Measurements from ENCODE around the gene CTSC.

The CTSC gene

DNA sequence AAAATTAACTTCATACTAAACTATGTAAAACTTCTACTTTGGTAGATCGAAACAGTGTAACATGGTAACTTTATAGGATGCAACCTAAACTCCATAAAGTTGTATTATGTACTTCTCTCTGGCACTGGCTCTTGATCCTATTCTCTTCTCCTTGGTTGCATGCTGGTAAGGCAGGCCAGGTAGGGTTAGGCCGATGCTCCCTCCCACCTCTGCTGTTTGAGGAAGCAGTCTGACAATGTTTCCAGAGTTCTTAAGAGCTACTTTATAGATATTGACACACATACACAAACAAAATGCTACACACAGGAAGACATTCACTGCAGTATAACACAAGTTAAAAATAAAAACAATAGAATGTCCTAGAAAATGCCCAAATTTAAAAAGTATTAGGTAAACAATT lies 22.5 kb downstream of the CTSC start:
- DNase-seq = no peak

DNA sequence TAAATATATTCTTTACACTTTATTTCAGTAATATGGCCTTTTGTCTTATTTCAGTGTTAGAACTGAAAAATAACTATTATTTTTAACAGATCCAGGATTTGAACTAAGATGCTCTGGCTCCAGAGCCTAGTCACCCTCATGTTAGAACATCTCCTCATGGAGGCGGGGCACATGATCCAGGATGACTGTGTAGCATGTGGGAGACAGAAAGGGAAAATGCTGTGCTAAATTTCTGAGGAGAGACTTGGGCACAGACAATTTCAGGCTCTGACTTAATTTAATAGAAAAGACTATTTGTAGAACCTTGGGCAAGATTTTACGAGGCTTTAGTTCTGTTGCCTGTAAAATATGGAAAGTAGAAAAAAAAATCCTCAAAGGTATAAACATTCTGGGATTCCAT lies 24.1 kb downstream of the CTSC start:
- no peak for DNase-seq

- DNase-seq = no peak
These were observed 24.9 kb downstream of the CTSC start for GRCh38 chr11:88312628-88313027.

- no peak for DNase-seq
These were observed 27.3 kb downstream of the CTSC start for GRCh38 chr11:88310246-88310645.

DNA sequence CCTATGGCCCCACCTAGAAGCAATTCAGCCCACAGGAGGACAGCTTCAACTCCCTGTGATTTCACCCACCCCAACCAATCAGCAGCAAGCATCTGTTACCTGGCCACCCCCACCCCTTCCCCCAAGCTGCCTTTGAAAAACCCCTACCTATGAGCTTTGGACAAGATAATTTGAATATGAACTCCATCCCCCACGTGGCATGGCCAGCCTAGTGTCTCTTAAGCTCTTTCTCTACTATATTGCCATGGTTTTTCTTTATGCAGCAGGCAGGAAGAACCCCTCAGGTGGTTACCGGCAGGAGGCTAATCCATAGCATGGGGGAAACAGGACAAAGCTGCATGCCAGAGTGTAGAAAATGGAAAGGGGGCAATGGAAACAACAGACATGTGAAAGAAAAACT lies 29.0 kb downstream of the CTSC start:
- no peak for DNase-seq

GRCh38 chr11:88307749-88308425 lies 29.6 kb downstream of the CTSC start:
- DNase-seq = no peak

- DNase-seq = no peak
These were observed 30.8 kb downstream of the CTSC start for GRCh38 chr11:88306785-88307184.

- DNase-seq = no peak
These were observed 32.1 kb downstream of the CTSC start for GRCh38 chr11:88305430-88305829.

- no peak for DNase-seq
These were observed 33.2 kb downstream of the CTSC start for GRCh38 chr11:88304352-88304751.

GRCh38 chr11:88303037-88303436 lies 34.5 kb downstream of the CTSC start:
- DNase-seq = no peak

GRCh38 chr11:88301488-88302140 lies 35.9 kb downstream of the CTSC start:
- DNase-seq = no peak

- DNase-seq = no peak
These were observed 36.5 kb downstream of the CTSC start for GRCh38 chr11:88300888-88301487.

DNA sequence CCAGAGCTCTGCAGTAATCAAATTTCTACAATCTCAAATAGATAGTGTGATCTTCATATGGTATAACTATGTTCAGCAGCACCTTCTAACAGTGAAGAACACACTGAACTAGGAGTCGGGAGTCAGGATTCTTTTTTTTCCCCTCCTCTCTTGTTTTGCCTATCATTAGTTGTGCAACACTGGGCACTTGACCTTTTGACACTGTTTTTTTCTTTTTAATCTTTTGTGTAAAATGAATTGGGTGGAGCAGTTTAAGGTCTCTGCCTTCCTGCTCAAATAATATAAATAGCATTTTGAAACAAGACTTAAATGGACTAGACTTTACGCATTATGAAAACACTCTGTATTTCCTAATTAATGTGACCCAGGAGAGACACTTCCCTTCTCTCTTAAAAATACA lies 39.7 kb downstream of the CTSC start:
- DNase-seq = no peak

DNA sequence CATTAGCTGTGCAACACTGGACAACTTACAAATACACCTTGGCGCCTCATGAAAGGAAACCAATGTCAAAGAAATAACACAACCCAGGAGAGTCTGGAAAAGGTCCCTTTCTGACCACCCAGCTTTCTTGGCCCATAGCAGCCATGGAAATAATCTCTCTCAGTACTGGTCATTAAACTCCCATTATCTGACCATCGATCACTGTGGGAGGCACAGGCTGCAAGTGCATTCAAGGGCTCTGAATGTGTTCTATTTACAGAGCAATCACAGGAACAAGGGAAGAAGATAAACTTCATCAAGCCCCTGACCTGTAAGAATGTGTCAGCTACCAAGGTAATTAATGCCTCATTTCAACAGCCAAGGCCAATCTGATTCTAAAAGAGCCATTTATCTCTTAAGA lies 40.1 kb downstream of the CTSC start:
- DNase-seq = no peak

- no peak for DNase-seq
These were observed 42.5 kb downstream of the CTSC start for GRCh38 chr11:88295028-88295427.

- no peak for DNase-seq
These were observed 43.6 kb downstream of the CTSC start for GRCh38 chr11:88293931-88294330.

GRCh38 chr11:88292171-88292843 lies 45.2 kb downstream of the CTSC start:
- no peak for DNase-seq

- no peak for DNase-seq
These were observed 49.0 kb downstream of the CTSC start for GRCh38 chr11:88288560-88288959.

- no peak for DNase-seq
These were observed 53.0 kb downstream of the CTSC start for GRCh38 chr11:88284336-88285050.

DNA sequence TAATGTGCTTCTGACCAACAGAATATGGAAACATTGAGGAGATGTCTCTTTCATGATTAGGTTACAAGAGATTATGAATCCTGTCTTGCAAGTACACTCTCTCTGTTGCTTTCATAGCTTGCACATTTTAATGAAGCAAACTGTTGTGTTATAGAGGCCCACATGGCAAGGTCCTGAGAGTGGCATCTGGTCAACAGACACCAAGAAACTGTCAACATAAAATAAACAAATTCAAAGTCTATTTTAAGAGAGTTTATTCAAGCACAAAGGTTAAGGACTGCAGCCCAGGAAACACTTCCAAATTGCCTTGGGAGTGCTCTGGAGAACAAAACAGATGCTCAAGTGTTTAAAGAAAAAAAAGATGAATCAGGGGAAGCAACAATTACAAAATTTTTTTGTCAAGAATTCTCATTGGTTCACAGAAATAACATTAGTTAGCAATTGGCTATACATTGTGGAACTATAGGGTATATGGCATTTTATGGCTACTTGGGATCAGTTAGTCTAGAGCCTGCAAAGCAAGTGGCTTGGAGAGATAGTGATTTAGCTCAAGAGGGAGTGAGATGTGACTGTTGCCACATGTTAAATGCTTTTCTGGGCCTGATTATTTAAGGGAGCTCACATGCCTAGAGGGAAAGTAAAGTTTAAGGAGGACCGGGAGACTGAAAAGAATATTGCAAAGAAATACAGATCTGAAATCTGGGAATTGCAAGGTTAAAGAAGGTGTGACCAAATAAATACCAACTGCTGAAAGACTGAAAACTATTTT lies 54.6 kb downstream of the CTSC start:
- no peak for DNase-seq

- DNase-seq = no peak
These were observed 56.2 kb downstream of the CTSC start for GRCh38 chr11:88281317-88281712.

GRCh38 chr11:88280673-88281316 lies 56.7 kb downstream of the CTSC start:
- DNase-seq = no peak

Measured in activated T-cell treated with anti-CD3 and anti-CD28 coated beads, Interleukin-2, amount 50 U/mL, for 1 hour (primary cell).